Measurements from ENCODE around the gene CCDC12.

DNA sequence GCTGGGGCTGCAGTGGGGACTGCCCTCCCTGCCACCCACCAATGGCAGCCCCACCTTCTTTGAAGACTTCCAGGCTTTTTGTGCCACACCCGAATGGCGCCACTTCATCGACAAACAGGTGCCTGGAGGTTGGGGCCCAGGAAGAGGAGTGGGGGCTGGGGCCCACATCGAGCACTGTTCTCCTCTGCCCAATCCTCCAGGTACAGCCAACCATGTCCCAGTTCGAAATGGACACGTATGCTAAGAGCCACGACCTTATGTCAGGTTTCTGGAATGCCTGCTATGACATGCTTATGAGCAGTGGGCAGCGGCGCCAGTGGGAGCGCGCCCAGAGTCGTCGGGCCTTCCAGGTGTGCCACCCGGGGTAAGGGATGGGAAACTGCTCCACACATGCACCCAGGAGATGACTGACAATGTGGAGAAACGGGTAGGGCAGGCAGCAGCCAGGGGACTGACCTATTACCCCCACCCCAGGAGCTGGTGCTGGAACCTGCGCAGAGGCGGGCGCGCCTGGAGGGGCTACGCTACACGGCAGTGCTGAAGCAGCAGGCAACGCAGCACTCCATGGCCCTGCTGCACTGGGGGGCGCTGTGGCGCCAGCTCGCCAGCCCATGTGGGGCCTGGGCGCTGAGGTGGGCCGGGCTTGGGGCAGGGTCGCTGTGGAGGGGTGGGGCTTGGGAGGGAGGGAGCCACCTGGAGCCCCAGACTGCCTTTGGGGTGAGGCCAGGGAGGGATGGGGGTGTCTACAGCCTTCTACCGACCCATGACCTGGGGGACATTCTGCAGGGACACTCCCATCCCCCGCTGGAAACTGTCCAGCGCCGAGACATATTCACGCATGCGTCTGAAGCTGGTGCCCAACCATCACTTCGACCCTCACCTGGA lies 25.9 kb upstream of the CCDC12 start:
- no peak for TF ChIP-seq EZH2 (optimal IDR thresholded peaks at IDR 0.05; ENCODE audit: low read depth, low read length)
- no peak for TF ChIP-seq CTCF (IDR thresholded peaks at IDR 0.05; ENCODE audit: low read length)
- no peak for TF ChIP-seq EZH2phosphoT487 (IDR thresholded peaks at IDR 0.05; ENCODE audit: low read length)
